ENCODE data around the gene NFKBIZ.

DNA sequence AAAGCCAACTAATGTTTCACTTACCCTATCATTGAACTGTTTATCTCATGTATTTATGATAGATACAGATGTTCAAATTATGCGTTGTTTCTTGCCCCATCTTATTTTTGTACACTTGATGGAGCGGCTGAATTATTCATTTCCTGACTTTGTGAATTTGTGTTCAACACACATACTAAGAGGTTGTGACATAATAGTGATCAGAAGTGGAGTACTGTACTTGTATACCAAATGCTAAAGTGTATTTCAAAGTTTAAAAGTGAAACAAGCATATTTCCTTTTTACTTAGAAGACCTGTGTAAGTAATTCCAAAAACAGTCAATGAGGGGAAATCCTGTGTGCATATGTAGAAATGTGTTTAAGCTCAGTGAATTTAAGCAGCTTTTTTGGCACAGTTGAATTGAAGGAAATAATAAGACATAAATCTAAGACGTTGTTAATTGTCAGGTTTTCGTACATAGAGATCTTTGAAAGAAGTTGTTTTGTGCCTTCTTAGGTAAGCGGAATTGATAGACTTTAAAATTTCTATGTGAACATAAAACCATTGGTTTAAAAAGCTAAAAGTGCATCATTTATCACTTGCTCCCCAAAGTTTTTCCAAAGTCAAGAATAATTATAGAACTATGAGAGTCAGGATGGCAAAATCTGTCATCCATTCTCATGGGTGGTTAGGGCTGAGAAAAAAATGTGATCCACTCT is 1.9 kb downstream of the NFKBIZ start:
- peak in 1 of 2 donors; percentile 3 for TF ChIP-seq RAD21 (IDR thresholded peaks at IDR 0.05)
- TF ChIP-seq TAF1 (conservative IDR thresholded peaks at IDR 0.05): no peak
- TF ChIP-seq, protein P1, sequence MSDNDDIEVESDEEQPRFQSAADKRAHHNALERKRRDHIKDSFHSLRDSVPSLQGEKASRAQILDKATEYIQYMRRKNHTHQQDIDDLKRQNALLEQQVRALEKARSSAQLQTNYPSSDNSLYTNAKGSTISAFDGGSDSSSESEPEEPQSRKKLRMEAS (IDR thresholded peaks at IDR 0.05): no peak
- TF ChIP-seq, protein P2, sequence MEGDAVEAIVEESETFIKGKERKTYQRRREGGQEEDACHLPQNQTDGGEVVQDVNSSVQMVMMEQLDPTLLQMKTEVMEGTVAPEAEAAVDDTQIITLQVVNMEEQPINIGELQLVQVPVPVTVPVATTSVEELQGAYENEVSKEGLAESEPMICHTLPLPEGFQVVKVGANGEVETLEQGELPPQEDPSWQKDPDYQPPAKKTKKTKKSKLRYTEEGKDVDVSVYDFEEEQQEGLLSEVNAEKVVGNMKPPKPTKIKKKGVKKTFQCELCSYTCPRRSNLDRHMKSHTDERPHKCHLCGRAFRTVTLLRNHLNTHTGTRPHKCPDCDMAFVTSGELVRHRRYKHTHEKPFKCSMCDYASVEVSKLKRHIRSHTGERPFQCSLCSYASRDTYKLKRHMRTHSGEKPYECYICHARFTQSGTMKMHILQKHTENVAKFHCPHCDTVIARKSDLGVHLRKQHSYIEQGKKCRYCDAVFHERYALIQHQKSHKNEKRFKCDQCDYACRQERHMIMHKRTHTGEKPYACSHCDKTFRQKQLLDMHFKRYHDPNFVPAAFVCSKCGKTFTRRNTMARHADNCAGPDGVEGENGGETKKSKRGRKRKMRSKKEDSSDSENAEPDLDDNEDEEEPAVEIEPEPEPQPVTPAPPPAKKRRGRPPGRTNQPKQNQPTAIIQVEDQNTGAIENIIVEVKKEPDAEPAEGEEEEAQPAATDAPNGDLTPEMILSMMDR (IDR thresholded peaks at IDR 0.05; ENCODE audit: low read depth, low read length, missing input control): no peak
- no peak for TF ChIP-seq SP1 (IDR thresholded peaks at IDR 0.05)
- TF ChIP-seq, protein P3, sequence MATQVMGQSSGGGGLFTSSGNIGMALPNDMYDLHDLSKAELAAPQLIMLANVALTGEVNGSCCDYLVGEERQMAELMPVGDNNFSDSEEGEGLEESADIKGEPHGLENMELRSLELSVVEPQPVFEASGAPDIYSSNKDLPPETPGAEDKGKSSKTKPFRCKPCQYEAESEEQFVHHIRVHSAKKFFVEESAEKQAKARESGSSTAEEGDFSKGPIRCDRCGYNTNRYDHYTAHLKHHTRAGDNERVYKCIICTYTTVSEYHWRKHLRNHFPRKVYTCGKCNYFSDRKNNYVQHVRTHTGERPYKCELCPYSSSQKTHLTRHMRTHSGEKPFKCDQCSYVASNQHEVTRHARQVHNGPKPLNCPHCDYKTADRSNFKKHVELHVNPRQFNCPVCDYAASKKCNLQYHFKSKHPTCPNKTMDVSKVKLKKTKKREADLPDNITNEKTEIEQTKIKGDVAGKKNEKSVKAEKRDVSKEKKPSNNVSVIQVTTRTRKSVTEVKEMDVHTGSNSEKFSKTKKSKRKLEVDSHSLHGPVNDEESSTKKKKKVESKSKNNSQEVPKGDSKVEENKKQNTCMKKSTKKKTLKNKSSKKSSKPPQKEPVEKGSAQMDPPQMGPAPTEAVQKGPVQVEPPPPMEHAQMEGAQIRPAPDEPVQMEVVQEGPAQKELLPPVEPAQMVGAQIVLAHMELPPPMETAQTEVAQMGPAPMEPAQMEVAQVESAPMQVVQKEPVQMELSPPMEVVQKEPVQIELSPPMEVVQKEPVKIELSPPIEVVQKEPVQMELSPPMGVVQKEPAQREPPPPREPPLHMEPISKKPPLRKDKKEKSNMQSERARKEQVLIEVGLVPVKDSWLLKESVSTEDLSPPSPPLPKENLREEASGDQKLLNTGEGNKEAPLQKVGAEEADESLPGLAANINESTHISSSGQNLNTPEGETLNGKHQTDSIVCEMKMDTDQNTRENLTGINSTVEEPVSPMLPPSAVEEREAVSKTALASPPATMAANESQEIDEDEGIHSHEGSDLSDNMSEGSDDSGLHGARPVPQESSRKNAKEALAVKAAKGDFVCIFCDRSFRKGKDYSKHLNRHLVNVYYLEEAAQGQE (IDR thresholded peaks at IDR 0.05): no peak
- no peak for TF ChIP-seq HNF4A (conservative IDR thresholded peaks at IDR 0.05)
- no peak for TF ChIP-seq GABPA (IDR thresholded peaks at IDR 0.05 in 1 of 2, conservative IDR thresholded peaks at IDR 0.05 in 1 of 2)
- TF ChIP-seq JUND (IDR thresholded peaks at IDR 0.05): no peak
- TF ChIP-seq, protein P4, sequence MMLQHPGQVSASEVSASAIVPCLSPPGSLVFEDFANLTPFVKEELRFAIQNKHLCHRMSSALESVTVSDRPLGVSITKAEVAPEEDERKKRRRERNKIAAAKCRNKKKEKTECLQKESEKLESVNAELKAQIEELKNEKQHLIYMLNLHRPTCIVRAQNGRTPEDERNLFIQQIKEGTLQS (IDR thresholded peaks at IDR 0.05): no peak

All from liver (tissue), 3 donors.